ENCODE data around the gene FAR1. TPM values are rescaled to one million over a fixed set of nuclear protein-coding genes. Genes with fewer than 3 reads are reported as not detected.
A peak's percentile ranks its signal among the peaks of the same experiment; 100 is the strongest.
"Not testable (repeated sequence)": the region's sequence is repeated elsewhere in the genome, so short reads cannot be mapped to it uniquely, and the experiment has no call there.

The FAR1 gene
- polyA plus RNA-seq, 1 of the 3 experiments (the other 2 are of a cell fraction), result 29.0 TPM

DNA sequence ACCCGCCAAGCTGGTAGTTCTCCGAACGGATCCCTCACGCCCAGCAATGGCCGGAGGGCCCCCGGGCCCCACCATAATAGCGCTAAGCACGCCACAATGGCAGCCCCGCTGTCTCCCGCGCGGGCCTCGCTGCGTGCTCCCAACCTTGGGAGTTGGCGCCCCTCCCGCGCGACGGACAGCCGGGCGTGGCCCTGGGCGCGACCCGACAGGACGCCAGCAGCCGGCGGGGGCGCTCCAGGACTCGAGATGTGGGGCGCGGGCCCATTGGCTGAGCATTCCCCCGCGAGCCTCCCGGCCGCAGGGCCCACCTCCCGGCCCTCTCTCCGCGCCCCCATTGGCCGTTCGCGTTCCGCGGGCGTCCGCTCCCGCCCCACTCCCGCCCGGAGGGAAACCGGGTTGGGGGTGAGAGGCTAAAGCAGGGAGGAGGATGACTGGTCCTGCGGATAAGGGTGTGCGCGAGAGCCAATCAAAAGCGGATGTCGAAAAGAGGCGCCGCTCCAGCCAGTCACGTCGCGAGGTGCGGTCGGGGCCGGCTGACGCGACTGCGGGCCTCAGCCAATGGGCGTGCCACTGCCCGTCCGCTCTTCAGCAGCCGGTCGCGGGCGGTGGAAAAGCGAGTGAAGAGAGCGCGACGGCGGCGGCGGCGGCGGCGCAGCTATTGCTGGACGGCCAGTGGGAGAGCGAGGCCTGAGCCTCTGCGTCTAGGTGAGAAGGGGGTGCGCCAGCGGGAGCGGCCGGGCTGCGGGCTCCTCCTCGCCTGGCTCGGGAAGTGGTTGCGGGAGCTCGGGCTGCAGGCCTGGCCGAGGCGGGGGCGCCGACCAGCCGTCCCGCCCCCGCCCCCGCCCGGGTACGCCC is at the start of gene FAR1 (continued):
- TF ChIP-seq CHD2 (IDR thresholded peaks at IDR 0.05; ENCODE audit: low read length, partially characterized antibody) (peak; percentile 67), JUND (IDR thresholded peaks at IDR 0.05) (no peak), PBX3 (IDR thresholded peaks at IDR 0.05) (peak; percentile 64), FOXJ3 (CRISPR knock-in tag; IDR thresholded peaks at IDR 0.05) (no peak), EP300 (IDR thresholded peaks at IDR 0.05; ENCODE audit: borderline replicate concordance in 1 of 2, low read depth in 1 of 2, low read length in 1 of 2) (peak in 1 of 2 experiments; percentile 7; a peak in 2 of 4 replicates), MAX (IDR thresholded peaks at IDR 0.05; ENCODE audit: low read depth) (peak; percentile 51), RXRA (IDR thresholded peaks at IDR 0.05; ENCODE audit: borderline replicate concordance, low read depth) (no peak), GABPA (IDR thresholded peaks at IDR 0.05; ENCODE audit: low read depth) (no peak; the same call in 1 of the 2 replicates), YY1 (IDR thresholded peaks at IDR 0.05; ENCODE audit: low read depth) (0 out of 2 replicates have a peak, but pooled peaks have one; percentile 38)

DNA sequence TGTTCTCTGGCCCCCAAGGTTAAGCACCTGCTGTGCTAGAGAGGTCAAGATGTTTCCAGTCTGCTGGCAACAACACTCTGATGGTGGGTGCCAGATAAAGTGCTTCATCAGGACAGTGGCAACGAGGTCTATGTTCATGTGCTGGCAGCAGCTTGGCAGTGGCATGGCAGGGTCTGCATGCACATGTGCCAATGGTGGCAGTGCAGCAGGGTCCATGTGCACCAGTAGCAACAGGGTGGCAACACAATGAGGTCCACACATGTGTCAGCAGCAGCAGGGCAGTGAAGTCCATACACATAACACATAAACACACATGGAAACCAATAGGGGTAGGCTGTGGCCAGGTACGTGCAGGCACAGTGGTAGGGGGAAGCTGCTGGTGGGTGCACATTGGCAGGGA is 48.4 kb upstream of the FAR1 start:
- Histone ChIP-seq H3K9me2 (no peaks in the 10 kb centered on the region), H3F3A (replicated peaks; ENCODE audit: insufficient read depth) (no peaks in the 10 kb centered on the region), H4K20me1 (ENCODE audit: insufficient read depth) (no peaks in the 10 kb centered on the region), H3K27ac (ENCODE audit: low read depth in 2 of 2, low read length in 1 of 2) (no peak overlapping the region), H3K27me3 (ENCODE audit: insufficient read depth) (no peaks in the 10 kb centered on the region), H2AFZ (ENCODE audit: low read depth) (no peak overlapping the region), H3K4me3 (ENCODE audit: low read depth in 2 of 2, low read length in 1 of 2) (no peak overlapping the region), H3K36me3 (replicated peaks in 1 of 2; ENCODE audit: control insufficient read depth in 1 of 2, insufficient read depth in 2 of 2, low read length in 1 of 2) (no peaks in the 10 kb centered on the region), H3K9me3 (peaks cover 5% of the 10 kb centered on the region; the same call in 1 of the 2 replicates), H3K4me1 (ENCODE audit: control insufficient read depth in 1 of 2, insufficient read depth in 2 of 2, low read depth in 1 of 2, low read length in 1 of 2) (no peaks in the 10 kb centered on the region), H3K4me2 (no peak overlapping the region), H3K9ac (no peak overlapping the region), H3K79me2 (ENCODE audit: insufficient read depth) (no peaks in the 10 kb centered on the region)
- CTCF ChIA-PET, result no interaction called here
- 13% methylated on average over 2 of the region's 2 CpGs for WGBS (ENCODE audit: low lambda C conversion rate)
- POLR2A ChIA-PET, result no interaction called here
- TF ChIP-seq IRF3 (IDR thresholded peaks at IDR 0.05; ENCODE audit: low read depth, low read length) (no peak), GATA2 (CRISPR knock-in tag; IDR thresholded peaks at IDR 0.05) (no peak), RFX5 (IDR thresholded peaks at IDR 0.05; ENCODE audit: low read length) (no peak)
- no peak for DNase-seq

- H3K4me2 ChIP-seq; H3K27ac ChIP-seq (ENCODE audit: low read depth in 2 of 2, low read length in 1 of 2); H3K79me2 ChIP-seq (ENCODE audit: insufficient read depth); H3K9me2 ChIP-seq; H3K36me3 ChIP-seq (replicated peaks in 1 of 2; ENCODE audit: control insufficient read depth in 1 of 2, insufficient read depth in 2 of 2, low read length in 1 of 2); H4K20me1 ChIP-seq (ENCODE audit: insufficient read depth); CTCF ChIA-PET; H3F3A ChIP-seq (replicated peaks; ENCODE audit: insufficient read depth); H2AFZ ChIP-seq (ENCODE audit: low read depth); H3K4me1 ChIP-seq (ENCODE audit: control insufficient read depth in 1 of 2, insufficient read depth in 2 of 2, low read depth in 1 of 2, low read length in 1 of 2); POLR2A ChIA-PET; H3K9me3 ChIP-seq; DNase-seq; H3K27me3 ChIP-seq (ENCODE audit: insufficient read depth); H3K9ac ChIP-seq; H3K4me3 ChIP-seq (ENCODE audit: low read depth in 2 of 2, low read length in 1 of 2): not testable (repeated sequence)
- WGBS (ENCODE audit: low lambda C conversion rate), result 14% methylated on average over 3 of the region's 3 CpGs
Measured at GRCh38 chr11:13626818-13627217, 41.6 kb upstream of the FAR1 start.

GRCh38 chr11:13628634-13629033 is 39.8 kb upstream of the FAR1 start:
- H3K9ac ChIP-seq; H3F3A ChIP-seq (replicated peaks; ENCODE audit: insufficient read depth); H3K27me3 ChIP-seq (ENCODE audit: insufficient read depth); H3K4me1 ChIP-seq (ENCODE audit: control insufficient read depth in 1 of 2, insufficient read depth in 2 of 2, low read depth in 1 of 2, low read length in 1 of 2); H3K9me3 ChIP-seq; H2AFZ ChIP-seq (ENCODE audit: low read depth); H4K20me1 ChIP-seq (ENCODE audit: insufficient read depth); H3K9me2 ChIP-seq; POLR2A ChIA-PET; CTCF ChIA-PET; H3K79me2 ChIP-seq (ENCODE audit: insufficient read depth); H3K36me3 ChIP-seq (replicated peaks in 1 of 2; ENCODE audit: control insufficient read depth in 1 of 2, insufficient read depth in 2 of 2, low read length in 1 of 2); H3K4me3 ChIP-seq (ENCODE audit: low read depth in 2 of 2, low read length in 1 of 2); DNase-seq; H3K4me2 ChIP-seq; H3K27ac ChIP-seq (ENCODE audit: low read depth in 2 of 2, low read length in 1 of 2): not testable (repeated sequence)
- 33% methylated on average over 4 of the region's 8 CpGs for WGBS (ENCODE audit: low lambda C conversion rate)

Data from SK-N-SH (cell line).